Activated CD4-positive, alpha-beta memory T cell treated with anti-CD3 and anti-CD28 coated beads for 36 hours (primary cell): ENCODE data around the gene TNS2. TPM values are rescaled to one million over a fixed set of nuclear protein-coding genes. Genes with fewer than 3 reads are reported as not detected.
"Not testable (repeated sequence)": the region's sequence is repeated elsewhere in the genome, so short reads cannot be mapped to it uniquely, and the experiment has no call there.

Source experiments
- CTCF ChIA-PET: fragments of 350-600 bp; sonication (Branson Sonifier 250); formaldehyde crosslinking; loops from one replicate; lab custom pipeline; 2021; ENCODE audit warnings: antibody characterized with exemption, inconsistent platforms; lab: Charles Lee
- POLR2A ChIA-PET: fragments of 350-600 bp; sonication (Branson Sonifier 250); formaldehyde crosslinking; loops from one replicate; lab custom pipeline; 2021; ENCODE audit warnings: antibody characterized with exemption; lab: Charles Lee
- DNase-seq: peaks from one replicate; pipeline ENCODE4 v3.0.0-alpha.2; 2020
- H3K27ac Mint-ChIP-seq: one replicate; pipeline ENCODE4 v1.8.0; 2021; ENCODE audit warnings: mixed read lengths
- H3K27me3 Mint-ChIP-seq: one replicate; pipeline ENCODE4 v1.8.0; 2021; ENCODE audit warnings: mixed read lengths
- H3K36me3 Mint-ChIP-seq: one replicate; pipeline ENCODE4 v1.8.0; 2021; ENCODE audit warnings: mixed read lengths
- H3K4me1 Mint-ChIP-seq: one replicate; pipeline ENCODE4 v1.8.0; 2021; ENCODE audit warnings: low read depth, mixed read lengths
- H3K4me3 Mint-ChIP-seq: one replicate; pipeline ENCODE4 v1.8.0; 2021; ENCODE audit warnings: mild to moderate bottlenecking, mixed read lengths
- H3K9me3 Mint-ChIP-seq: one replicate; pipeline ENCODE4 v1.8.0; 2021; ENCODE audit warnings: mixed read lengths
- intact Hi-C: fragments of 100-400 bp; cut with micrococcal nuclease; formaldehyde crosslinking; loops from one replicate; pipeline ENCODE4 v1.15.1; 2023
- total RNA-seq, 2 experiments: library from RNA; stranded (reverse); gene quantifications; one replicate each; pipeline ENCODE4 v1.2.3, GENCODE V29; 2021

TNS2 gene
- total RNA-seq, 2 experiments from 2014 or later: 1.8 to 2.4 TPM

- H3K36me3 Mint-ChIP-seq: peaks cover 57% of the 10 kb centered on the region
- intact Hi-C loops: no loop called here
- H3K27me3 Mint-ChIP-seq: no peaks in the 10 kb centered on the region
- peaks cover 71% of the 10 kb centered on the region for H3K4me1 Mint-ChIP-seq
- CTCF ChIA-PET: no interaction called here
- no peak overlapping the region for H3K27ac Mint-ChIP-seq
- no peak for DNase-seq
- POLR2A ChIA-PET: interaction anchor here (0.6 kb wide), 1 partner anchor 10 kb away, joined by 3 read pairs; no protein-coding TSS in a partner anchor
- H3K9me3 Mint-ChIP-seq: no peaks in the 10 kb centered on the region
- H3K4me3 Mint-ChIP-seq: no peak overlapping the region
Measured at GRCh38 chr12:53012928-53013327, 36.9 kb upstream of the TNS2 start.

DNA sequence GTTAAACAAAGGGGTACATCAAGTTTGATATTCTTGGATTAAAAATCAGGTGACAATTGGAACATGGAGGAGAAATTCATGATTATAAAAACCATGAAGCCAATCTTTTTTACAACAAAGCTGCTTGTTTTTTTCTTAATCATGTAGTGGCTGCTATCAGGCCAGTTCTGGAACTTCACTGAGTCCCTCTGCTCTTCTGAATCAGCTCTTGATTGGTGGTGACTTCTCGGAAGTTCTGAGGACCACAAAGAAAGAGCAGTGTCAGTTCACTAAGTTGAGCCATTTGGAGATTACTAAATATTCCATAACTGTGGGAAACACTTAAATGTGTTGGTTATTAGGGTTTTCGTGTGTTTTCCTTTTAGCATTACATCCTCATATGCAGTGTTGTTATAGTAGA is 35.2 kb upstream of the TNS2 start:
- Mint-ChIP-seq H3K36me3 (peaks cover 61% of the 10 kb centered on the region), H3K9me3 (no peaks in the 10 kb centered on the region), H3K27me3 (no peaks in the 10 kb centered on the region), H3K4me3 (no peak overlapping the region), H3K4me1 (peaks cover 55% of the 10 kb centered on the region), H3K27ac (peak overlapping the region; percentile 67)
- DNase-seq: no peak
- ChIA-PET POLR2A (interaction anchor here (0.7 kb wide), 1 partner anchor 10 kb away, joined by 3 read pairs; no protein-coding TSS in a partner anchor), CTCF (no interaction called here)
- intact Hi-C loops: no loop called here

- H3K27ac Mint-ChIP-seq: no peak overlapping the region
- no peak for DNase-seq
- H3K4me3 Mint-ChIP-seq: no peak overlapping the region
- H3K9me3 Mint-ChIP-seq: no peaks in the 10 kb centered on the region
- no peaks in the 10 kb centered on the region for H3K27me3 Mint-ChIP-seq
- intact Hi-C loops: no loop called here
- H3K36me3 Mint-ChIP-seq: peaks cover 53% of the 10 kb centered on the region
- ChIA-PET CTCF (interaction anchor here (1.2 to 2.0 kb wide), 3 partner anchors 8 to 22 kb away, joined by 3 to 8 read pairs (median 4); no protein-coding TSS in a partner anchor), POLR2A (no interaction called here)
- H3K4me1 Mint-ChIP-seq: no peaks in the 10 kb centered on the region
Measured at GRCh38 chr12:53025250-53025649, 24.6 kb upstream of the TNS2 start.

DNA sequence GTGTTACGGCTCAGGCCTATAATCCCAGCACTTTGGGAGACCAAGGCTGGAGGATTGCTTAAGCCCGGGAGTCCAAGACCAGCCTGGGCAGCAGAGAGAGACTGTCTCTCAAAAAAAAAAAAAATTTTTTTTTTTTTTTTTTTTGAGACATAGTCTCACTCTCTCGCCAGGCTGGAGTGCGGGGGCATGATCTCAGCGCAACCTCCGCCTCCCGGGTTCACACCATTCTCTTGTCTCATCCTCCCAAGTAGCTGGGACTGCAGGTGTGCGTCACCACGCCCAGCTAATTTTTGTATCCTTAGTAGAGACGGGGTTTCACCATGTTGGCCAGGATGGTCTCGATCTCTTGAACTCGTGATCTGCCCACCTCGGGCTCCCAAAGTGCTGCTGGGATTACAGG is 22.9 kb upstream of the TNS2 start:
- H3K27ac Mint-ChIP-seq, H3K4me3 Mint-ChIP-seq, H3K9me3 Mint-ChIP-seq, H3K4me1 Mint-ChIP-seq, DNase-seq, intact Hi-C loops, H3K27me3 Mint-ChIP-seq: not testable (repeated sequence)
- ChIA-PET POLR2A (interaction anchor here (0.8 kb wide), 1 partner anchor 12 kb away, joined by 3 read pairs; no protein-coding TSS in a partner anchor), CTCF (interaction anchor here (0.9 to 1.5 kb wide), 2 partner anchors 21 to 39 kb away, joined by 3 to 7 read pairs; no protein-coding TSS in a partner anchor)
- H3K36me3 Mint-ChIP-seq: peaks cover 58% of the 10 kb centered on the region

DNA sequence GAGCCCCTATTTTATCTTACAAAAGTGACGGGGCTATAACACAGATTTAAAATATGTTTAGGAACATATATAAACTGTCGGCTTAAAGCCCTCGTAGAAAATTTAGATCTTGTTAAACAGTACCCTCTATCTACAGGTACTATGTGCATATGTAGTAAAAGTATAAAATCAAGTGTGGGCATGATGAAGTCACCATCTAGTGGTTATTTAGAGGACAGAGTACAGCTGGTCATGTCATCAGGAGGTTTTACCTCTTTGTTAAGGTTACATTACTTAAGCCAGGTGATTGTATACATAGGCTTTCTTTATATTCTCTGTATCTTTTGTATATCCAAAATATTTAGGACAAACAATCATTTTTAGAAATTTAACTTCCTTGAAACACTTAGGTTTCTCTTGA is 18.2 kb upstream of the TNS2 start:
- peaks cover 58% of the 10 kb centered on the region for H3K36me3 Mint-ChIP-seq

DNA sequence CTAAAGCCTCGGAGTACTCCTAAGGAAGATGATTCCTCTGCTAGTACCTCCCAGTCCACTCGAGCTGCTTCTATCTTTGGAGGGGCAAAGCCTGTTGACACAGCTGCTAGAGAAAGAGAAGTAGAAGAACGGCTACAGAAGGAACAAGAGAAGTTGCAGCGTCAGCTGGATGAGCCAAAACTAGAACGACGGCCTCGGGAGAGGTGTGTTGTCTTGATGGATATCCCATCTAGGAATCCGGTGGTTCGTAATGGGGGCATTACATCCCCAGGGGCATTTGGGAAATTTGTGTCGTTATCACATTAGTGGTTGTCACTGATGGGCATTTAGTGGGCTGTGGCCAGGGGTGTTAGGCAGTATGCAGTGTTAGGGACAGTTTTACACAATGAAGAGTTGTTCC is 16.0 kb upstream of the TNS2 start:
- H3K4me3 Mint-ChIP-seq, H3K27ac Mint-ChIP-seq, POLR2A ChIA-PET, DNase-seq, intact Hi-C loops, H3K27me3 Mint-ChIP-seq, H3K9me3 Mint-ChIP-seq: not testable (repeated sequence)
- CTCF ChIA-PET: interaction anchor here (1.3 to 1.6 kb wide), 2 partner anchors 9 to 14 kb away, joined by 3 read pairs; no protein-coding TSS in a partner anchor
- Mint-ChIP-seq H3K36me3 (peaks cover 55% of the 10 kb centered on the region), H3K4me1 (peaks cover 11% of the 10 kb centered on the region)

More for the DNA sequence above, 18.2 kb upstream of the TNS2 start:
- intact Hi-C loops: no loop called here
- CTCF ChIA-PET: no interaction called here
- POLR2A ChIA-PET: no interaction called here
- H3K4me3 Mint-ChIP-seq: no peak overlapping the region
- H3K27me3 Mint-ChIP-seq: no peaks in the 10 kb centered on the region
- no peak for DNase-seq
- no peaks in the 10 kb centered on the region for H3K9me3 Mint-ChIP-seq
- H3K4me1 Mint-ChIP-seq: peaks cover 4% of the 10 kb centered on the region
- H3K27ac Mint-ChIP-seq: no peak overlapping the region

GRCh38 chr12:53034459-53034858 is 15.4 kb upstream of the TNS2 start:
- no peaks in the 10 kb centered on the region for H3K27me3 Mint-ChIP-seq
- no peaks in the 10 kb centered on the region for H3K9me3 Mint-ChIP-seq
- H3K27ac Mint-ChIP-seq: peak overlapping the region; percentile 57
- no peak for DNase-seq
- H3K4me3 Mint-ChIP-seq: no peak overlapping the region
- CTCF ChIA-PET: interaction anchor here (1.3 kb wide), 1 partner anchor 10 kb away, joined by 3 read pairs; no protein-coding TSS in a partner anchor
- H3K4me1 Mint-ChIP-seq: peaks cover 16% of the 10 kb centered on the region
- intact Hi-C loops: no loop called here
- POLR2A ChIA-PET: no interaction called here
- peaks cover 62% of the 10 kb centered on the region for H3K36me3 Mint-ChIP-seq

DNA sequence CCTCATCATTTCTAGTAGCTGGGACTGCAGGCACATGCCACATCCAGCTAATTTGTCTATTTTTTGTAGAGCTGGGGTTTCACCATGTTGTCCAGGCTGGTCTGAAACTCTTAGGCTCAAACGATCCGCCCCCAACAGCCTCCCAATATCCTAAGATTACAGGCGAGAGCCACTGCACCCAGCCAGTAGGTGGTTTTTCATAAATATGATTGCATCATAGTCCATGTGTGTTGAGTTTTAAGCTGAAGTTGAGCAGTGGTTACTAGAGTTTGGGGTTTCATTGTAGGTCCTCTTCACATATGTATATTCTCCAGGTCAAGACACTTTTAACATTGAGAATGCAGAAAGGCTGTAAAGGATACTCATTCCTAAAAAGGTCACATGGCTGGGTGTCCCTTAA is 13.1 kb upstream of the TNS2 start:
- DNase-seq: no peak
- ChIA-PET POLR2A (interaction anchor here (0.6 kb wide), 1 partner anchor 27 kb away, joined by 3 read pairs; no protein-coding TSS in a partner anchor), CTCF (interaction anchor here (1.5 to 2.7 kb wide), 2 partner anchors 9 to 11 kb away, joined by 3 to 14 read pairs; no protein-coding TSS in a partner anchor)
- intact Hi-C loops: no loop called here
- Mint-ChIP-seq H3K4me3 (no peak overlapping the region), H3K27me3 (no peaks in the 10 kb centered on the region), H3K4me1 (peaks cover 16% of the 10 kb centered on the region), H3K36me3 (peaks cover 59% of the 10 kb centered on the region), H3K9me3 (no peaks in the 10 kb centered on the region), H3K27ac (no peak overlapping the region)

GRCh38 chr12:53039851-53040250 is 10.0 kb upstream of the TNS2 start:
- H3K9me3 Mint-ChIP-seq: no peaks in the 10 kb centered on the region
- H3K27me3 Mint-ChIP-seq: no peaks in the 10 kb centered on the region
- H3K36me3 Mint-ChIP-seq: peaks cover 43% of the 10 kb centered on the region
- POLR2A ChIA-PET: no interaction called here
- no peak overlapping the region for H3K27ac Mint-ChIP-seq
- CTCF ChIA-PET: interaction anchor here (0.6 to 1.4 kb wide), 5 partner anchors 9 to 350 kb away, joined by 3 read pairs; no protein-coding TSS in a partner anchor
- intact Hi-C loops: no loop called here
- no peak overlapping the region for H3K4me3 Mint-ChIP-seq
- peaks cover 12% of the 10 kb centered on the region for H3K4me1 Mint-ChIP-seq
- no peak for DNase-seq

- no peaks in the 10 kb centered on the region for H3K27me3 Mint-ChIP-seq
- no peak for DNase-seq
- H3K27ac Mint-ChIP-seq: no peak overlapping the region
- peaks cover 26% of the 10 kb centered on the region for H3K36me3 Mint-ChIP-seq
- ChIA-PET CTCF (no interaction called here), POLR2A (interaction anchor here (0.7 kb wide), 1 partner anchor 8 kb away, joined by 3 read pairs; no protein-coding TSS in a partner anchor)
- H3K4me3 Mint-ChIP-seq: no peak overlapping the region
- H3K9me3 Mint-ChIP-seq: no peaks in the 10 kb centered on the region
- intact Hi-C loops: no loop called here
- H3K4me1 Mint-ChIP-seq: peaks cover 20% of the 10 kb centered on the region
Measured at GRCh38 chr12:53042607-53043454, 7.0 kb upstream of the TNS2 start.

DNA sequence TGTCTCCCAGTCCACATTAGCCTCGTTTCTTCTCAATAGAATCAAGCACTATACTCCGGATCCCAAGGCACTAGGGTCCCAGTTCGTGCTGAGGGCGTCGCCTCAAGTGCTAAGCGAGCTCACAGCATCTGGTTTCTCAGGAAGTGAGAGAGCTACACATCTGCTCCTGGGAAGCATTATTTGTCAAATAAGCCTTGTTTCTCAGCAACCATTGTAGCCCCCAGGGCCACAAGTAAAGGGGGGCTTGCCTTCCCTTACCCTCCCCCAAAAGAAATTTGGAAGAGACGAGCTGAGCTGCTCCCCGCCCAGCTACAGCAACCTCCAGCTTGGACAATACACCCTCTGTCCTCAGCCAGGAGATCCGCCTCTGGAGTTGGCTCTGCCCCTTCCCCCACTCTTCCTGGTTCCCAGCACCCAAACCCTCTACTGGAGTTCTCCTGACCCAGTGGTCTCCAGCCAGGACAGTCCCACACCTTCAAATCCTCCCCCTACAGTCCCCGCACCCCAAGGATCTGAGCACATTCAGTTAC is 5.7 kb upstream of the TNS2 start:
- no peaks in the 10 kb centered on the region for H3K9me3 Mint-ChIP-seq
- H3K36me3 Mint-ChIP-seq: peaks cover 18% of the 10 kb centered on the region
- no peak overlapping the region for H3K27ac Mint-ChIP-seq
- no peak overlapping the region for H3K4me3 Mint-ChIP-seq
- H3K27me3 Mint-ChIP-seq: no peaks in the 10 kb centered on the region
- POLR2A ChIA-PET: interaction anchor here (1.0 kb wide), 1 partner anchor 198 kb away, joined by 3 read pairs; a partner anchor contains a TSS
- DNase-seq: no peak
- intact Hi-C loops: no loop called here
- peaks cover 26% of the 10 kb centered on the region for H3K4me1 Mint-ChIP-seq
- CTCF ChIA-PET: interaction anchor here (0.9 to 5.8 kb wide), 3 partner anchors 10 to 54 kb away, joined by 3 to 34 read pairs (median 4); partner anchors contain the start of gene IGFBP6
